BJ (cell line): ENCODE measurements around the gene CDKN2D. TPM values are rescaled to one million over a fixed set of nuclear protein-coding genes. Genes with fewer than 3 reads are reported as not detected.
A peak's percentile ranks its signal among the peaks of the same experiment; 100 is the strongest.

Experiments used
- CTCF ChIA-PET: fragments of 350-600 bp; formaldehyde crosslinking; extraction: SDS; loops from one replicate; lab custom pipeline; 2021; ENCODE audit warnings: antibody characterized with exemption, inconsistent platforms; lab: Yijun Ruan, JAX
- POLR2A ChIA-PET: fragments of 300-600 bp; sonication (Branson Sonifier 250); formaldehyde crosslinking; extraction: SDS; loops from one replicate; lab custom pipeline; 2021; ENCODE audit warnings: antibody characterized with exemption; lab: Charles Lee
- DNase-seq: peaks from one replicate; pipeline ENCODE4 v3.0.0-alpha.2; 2011; ENCODE audit warnings: low read depth
- H3K27me3 ChIP-seq: 2 replicates; pipeline ENCODE4 v1.6.0; 2011; ENCODE audit warnings: low read length; ENCODE audit not compliant: control insufficient read depth, insufficient read depth
- H3K36me3 ChIP-seq: 2 replicates; pipeline ENCODE4 v1.5.1; 2011; ENCODE audit warnings: low read length; ENCODE audit not compliant: control insufficient read depth, insufficient read depth
- H3K4me3 ChIP-seq: 2 replicates; pipeline ENCODE4 v1.5.1; 2011; ENCODE audit warnings: low read depth, mild to moderate bottlenecking, control low read depth, low read length
- CTCF ChIP-seq: IDR thresholded peaks from 2 replicates; pipeline ENCODE4 v1.5.1; 2011; ENCODE audit warnings: low read depth, mild to moderate bottlenecking, control low read depth, inconsistent platforms, low read length, moderate library complexity; ENCODE audit not compliant: insufficient read depth
- polyA plus RNA-seq: library from polyadenylated mRNA; depleted of rRNA; stranded (reverse); fragments of >200 nt; gene quantifications from 2 replicates; pipeline ENCODE4 v1.2.3, GENCODE V29; 2011

CDKN2D gene
- polyA plus RNA-seq, 1 experiment, result 15.5 TPM

- ChIA-PET POLR2A (no interaction called here), CTCF (interaction anchor here (0.7 to 4.1 kb wide), 8 partner anchors 12 to 165 kb away, joined by 3 to 21 read pairs (median 4); partner anchors contain the start of gene CDC37)
- no peak for DNase-seq
- H3K4me3 ChIP-seq, result peak overlapping the region; percentile 80
- no peaks in the 10 kb centered on the region for H3K27me3 ChIP-seq
- TF ChIP-seq CTCF, result no peak
- no peaks in the 10 kb centered on the region for H3K36me3 ChIP-seq
Observed at GRCh38 chr19:10568062-10568825, 535 bp downstream of the CDKN2D start.

GRCh38 chr19:10567656-10568055 is 1.1 kb downstream of the CDKN2D start:
- Histone ChIP-seq H3K4me3 (peak overlapping the region; percentile 80), H3K36me3 (no peaks in the 10 kb centered on the region), H3K27me3 (no peaks in the 10 kb centered on the region)
- no peak for DNase-seq
- POLR2A ChIA-PET, result no interaction called here
- CTCF ChIA-PET, result interaction anchor here (0.7 to 4.1 kb wide), 9 partner anchors 13 to 164 kb away, joined by 3 to 21 read pairs (median 4); partner anchors contain the start of gene CDC37
- no peak for TF ChIP-seq CTCF

- DNase-seq, result no peak
- H3K4me3 ChIP-seq, result peak overlapping the region; percentile 99; the same call in 1 of the 2 replicates
- no peaks in the 10 kb centered on the region for H3K27me3 ChIP-seq
- H3K36me3 ChIP-seq, result no peaks in the 10 kb centered on the region
- POLR2A ChIA-PET, result interaction anchor here (0.5 to 0.6 kb wide), 3 partner anchors 55 to 132 kb away, joined by 3 to 6 read pairs (median 4); no protein-coding TSS in a partner anchor
- CTCF ChIA-PET, result interaction anchor here (0.7 to 4.1 kb wide), 12 partner anchors 11 to 163 kb away, joined by 3 to 21 read pairs (median 6); partner anchors contain the start of gene CDC37
- no peak for TF ChIP-seq CTCF
Observed at GRCh38 chr19:10566658-10567410, 1.9 kb downstream of the CDKN2D start.

GRCh38 chr19:10566408-10566657 is 2.4 kb downstream of the CDKN2D start:
- CTCF ChIA-PET, result interaction anchor here (0.6 to 4.1 kb wide), 12 partner anchors 10 to 310 kb away, joined by 3 to 21 read pairs (median 4); partner anchors contain the start of gene CDC37
- H3K27me3 ChIP-seq, result no peaks in the 10 kb centered on the region
- peak overlapping the region; percentile 99 for H3K4me3 ChIP-seq
- DNase-seq, result no peak
- no peaks in the 10 kb centered on the region for H3K36me3 ChIP-seq
- POLR2A ChIA-PET, result interaction anchor here (0.5 to 0.6 kb wide), 3 partner anchors 54 to 132 kb away, joined by 3 to 6 read pairs (median 4); no protein-coding TSS in a partner anchor
- no peak for TF ChIP-seq CTCF
